OCI-M2 (cell line): ENCODE results near the gene HMGA1.

Experiments
- DNase-seq: peaks from one replicate; lab custom pipeline; 2025; ENCODE audit not compliant: unreplicated experiment; lab: John Stamatoyannopoulos, UW

HMGA1 gene

GRCh38 chr6:34223956-34224940 lies 12.4 kb upstream of the HMGA1 start:
- no peak for DNase-seq

- no peak for DNase-seq
Observed at GRCh38 chr6:34225551-34225950, 11.1 kb upstream of the HMGA1 start.

- no peak for DNase-seq
Observed at GRCh38 chr6:34226066-34226465, 10.6 kb upstream of the HMGA1 start.

- no peak for DNase-seq
Observed at GRCh38 chr6:34226731-34227586, 9.7 kb upstream of the HMGA1 start.

- DNase-seq, result no peak
Observed at GRCh38 chr6:34227761-34228421, 8.8 kb upstream of the HMGA1 start.

GRCh38 chr6:34229877-34230276 lies 6.8 kb upstream of the HMGA1 start:
- no peak for DNase-seq

GRCh38 chr6:34230653-34231371 lies 5.9 kb upstream of the HMGA1 start:
- no peak for DNase-seq

- no peak for DNase-seq
Observed at GRCh38 chr6:34231566-34232336, 4.9 kb upstream of the HMGA1 start.

GRCh38 chr6:34232901-34233300 lies 3.8 kb upstream of the HMGA1 start:
- DNase-seq, result no peak

GRCh38 chr6:34233867-34234266 lies 2.8 kb upstream of the HMGA1 start:
- no peak for DNase-seq

GRCh38 chr6:34234667-34235306 lies 1.9 kb upstream of the HMGA1 start:
- DNase-seq, result no peak

GRCh38 chr6:34235307-34236130 lies 1.2 kb upstream of the HMGA1 start:
- no peak for DNase-seq

- DNase-seq, result no peak
Observed at GRCh38 chr6:34236131-34236442, 586 bp upstream of the HMGA1 start.

- no peak for DNase-seq
Observed at GRCh38 chr6:34237316-34237721, 646 bp downstream of the HMGA1 start.

GRCh38 chr6:34237722-34238584 lies 1.3 kb downstream of the HMGA1 start:
- no peak for DNase-seq

- no peak for DNase-seq
Observed at GRCh38 chr6:34238585-34239499, 2.2 kb downstream of the HMGA1 start.

GRCh38 chr6:34239500-34239825 lies 2.8 kb downstream of the HMGA1 start:
- DNase-seq, result no peak
